ENCODE results near the gene MYCBP2.
A peak's percentile ranks its signal among the peaks of the same experiment; 100 is the strongest.
"Not testable (repeated sequence)": the region's sequence is repeated elsewhere in the genome, so short reads cannot be mapped to it uniquely, and the experiment has no call there.

Gene MYCBP2

GRCh38 chr13:77026861-77027621 lies 299.9 kb downstream of the MYCBP2 start, which contains the start of gene FBXL3:
Gene FBXL3 (minus strand): TSS chr13:77027159. CDS start chr13:77021860, 5,299 bp downstream.
- peak; percentile 62 to 67 for DNase-seq

GRCh38 chr13:77026255-77026860 lies 300.5 kb downstream of the MYCBP2 start:
- peak; percentile 25 to 65 for DNase-seq

- no peak for DNase-seq
Observed at GRCh38 chr13:77022341-77022740, 304.6 kb downstream of the MYCBP2 start.

GRCh38 chr13:77019756-77020155 lies 307.1 kb downstream of the MYCBP2 start:
- no peak for DNase-seq

GRCh38 chr13:77016888-77017623 lies 309.8 kb downstream of the MYCBP2 start:
- DNase-seq: no peak

GRCh38 chr13:77016251-77016812 lies 310.6 kb downstream of the MYCBP2 start:
- no peak for DNase-seq

GRCh38 chr13:77014906-77015685 lies 311.8 kb downstream of the MYCBP2 start:
- no peak for DNase-seq

- DNase-seq: no peak
Observed at GRCh38 chr13:77013853-77014542, 312.9 kb downstream of the MYCBP2 start.

- not testable (repeated sequence) for DNase-seq
Observed at GRCh38 chr13:77009719-77010118, 317.2 kb downstream of the MYCBP2 start.

- DNase-seq: no peak
Observed at GRCh38 chr13:77009011-77009410, 317.9 kb downstream of the MYCBP2 start.

GRCh38 chr13:77008337-77008736 lies 318.6 kb downstream of the MYCBP2 start:
- DNase-seq: not testable (repeated sequence)

- DNase-seq: peak in 1 of 2 experiments; percentile 26
Observed at GRCh38 chr13:77002590-77003190, 324.2 kb downstream of the MYCBP2 start.

- DNase-seq: no peak
Observed at GRCh38 chr13:77001963-77002587, 324.8 kb downstream of the MYCBP2 start.

GRCh38 chr13:77001540-77001939 lies 325.4 kb downstream of the MYCBP2 start:
- no peak for DNase-seq

- DNase-seq: no peak
Observed at GRCh38 chr13:77000475-77000874, 326.4 kb downstream of the MYCBP2 start.
